ENCODE measurements around the gene TRIM33.
A peak's percentile ranks its signal among the peaks of the same experiment; 100 is the strongest.
"Not testable (repeated sequence)": the region's sequence is repeated elsewhere in the genome, so short reads cannot be mapped to it uniquely, and the experiment has no call there.

Gene TRIM33

DNA sequence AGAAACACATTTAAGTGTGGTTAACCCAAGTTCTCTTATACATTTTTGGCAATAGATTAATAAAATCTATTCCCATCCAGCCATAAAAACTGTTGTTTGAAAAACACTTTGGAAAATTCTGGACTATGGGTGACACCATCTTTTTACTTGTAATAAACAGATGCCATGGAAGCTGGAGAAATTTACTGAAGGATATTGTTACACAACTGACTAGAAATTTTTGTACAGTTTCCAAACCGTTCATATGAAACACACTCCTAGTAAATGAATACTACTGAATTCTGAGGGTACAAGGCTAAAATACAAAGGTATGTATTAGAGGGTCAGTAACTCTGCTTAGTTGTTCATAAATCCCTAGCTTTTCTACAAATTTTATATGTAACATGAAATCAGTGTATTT is 48.7 kb downstream of the TRIM33 start:
- no peak for DNase-seq

DNA sequence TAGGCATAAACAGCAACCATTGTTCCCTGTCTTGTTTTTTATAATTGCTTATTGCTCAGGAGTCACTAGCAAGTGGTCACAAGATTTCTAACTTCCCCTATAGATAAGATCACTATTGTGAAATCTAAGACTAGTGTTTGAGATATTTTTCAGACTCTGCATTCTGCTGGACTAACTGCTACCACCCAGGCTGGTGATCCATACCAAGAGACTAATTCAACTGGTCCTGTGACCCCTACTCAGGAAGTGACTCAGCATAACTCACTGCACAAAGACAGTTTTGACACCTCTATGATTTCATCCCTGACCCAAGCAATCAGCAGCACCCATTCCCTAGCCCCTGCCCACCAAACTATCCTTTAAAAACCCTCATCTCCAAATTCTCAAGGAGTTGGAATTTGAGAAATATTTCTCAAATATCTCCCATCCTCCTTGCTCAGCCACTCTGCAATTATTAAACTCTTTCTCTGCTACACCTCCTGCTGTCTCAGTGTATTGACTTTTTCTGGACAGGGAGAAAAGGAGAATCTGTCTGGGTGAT is 52.7 kb downstream of the TRIM33 start:
- DNase-seq = peak; percentile 93

DNA sequence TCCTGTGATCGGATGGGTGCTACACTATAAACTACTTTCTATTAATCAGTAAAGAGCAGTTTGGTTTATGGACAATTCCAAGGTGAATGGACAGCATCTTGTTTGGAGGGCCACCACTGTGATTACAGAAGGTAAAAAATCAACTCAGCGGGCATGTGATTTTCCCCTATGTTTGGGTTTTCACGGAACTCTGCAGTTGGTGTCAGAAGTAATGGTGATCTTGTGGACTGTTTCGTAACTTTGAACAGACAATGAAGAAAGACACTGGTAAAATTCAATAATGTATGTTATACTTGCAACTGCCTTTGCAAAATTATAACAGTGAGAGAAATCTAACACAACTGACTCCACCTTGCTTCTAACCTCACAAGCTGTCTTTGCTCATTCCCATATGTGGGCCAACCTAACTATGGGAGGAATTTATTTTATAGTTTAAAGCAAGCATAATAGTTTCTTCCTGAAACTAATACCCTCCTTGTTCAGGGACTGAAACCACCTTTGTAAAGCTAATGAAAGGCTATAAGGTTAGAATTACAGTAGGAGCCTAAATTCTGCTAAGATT is 53.2 kb downstream of the TRIM33 start:
- DNase-seq = peak; percentile 49

DNA sequence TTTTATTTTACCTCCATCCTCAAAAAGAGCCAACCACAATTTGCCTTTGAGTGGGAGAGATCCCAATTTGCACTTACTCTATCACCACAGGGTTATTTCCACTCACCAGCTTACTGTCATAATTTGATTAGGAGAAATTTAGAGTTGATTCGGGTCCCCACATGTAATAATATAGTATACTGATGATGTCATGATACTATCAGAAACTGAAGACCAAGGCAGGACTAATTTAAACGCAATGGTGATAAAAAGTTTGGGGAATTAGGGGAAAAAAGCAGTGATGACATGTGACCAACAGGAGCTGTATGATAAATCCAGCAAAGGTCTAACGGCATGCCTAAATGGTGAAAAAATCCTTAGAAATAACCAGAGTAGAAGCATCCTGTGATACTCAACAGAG is 54.4 kb downstream of the TRIM33 start:
- DNase-seq = no peak

DNA sequence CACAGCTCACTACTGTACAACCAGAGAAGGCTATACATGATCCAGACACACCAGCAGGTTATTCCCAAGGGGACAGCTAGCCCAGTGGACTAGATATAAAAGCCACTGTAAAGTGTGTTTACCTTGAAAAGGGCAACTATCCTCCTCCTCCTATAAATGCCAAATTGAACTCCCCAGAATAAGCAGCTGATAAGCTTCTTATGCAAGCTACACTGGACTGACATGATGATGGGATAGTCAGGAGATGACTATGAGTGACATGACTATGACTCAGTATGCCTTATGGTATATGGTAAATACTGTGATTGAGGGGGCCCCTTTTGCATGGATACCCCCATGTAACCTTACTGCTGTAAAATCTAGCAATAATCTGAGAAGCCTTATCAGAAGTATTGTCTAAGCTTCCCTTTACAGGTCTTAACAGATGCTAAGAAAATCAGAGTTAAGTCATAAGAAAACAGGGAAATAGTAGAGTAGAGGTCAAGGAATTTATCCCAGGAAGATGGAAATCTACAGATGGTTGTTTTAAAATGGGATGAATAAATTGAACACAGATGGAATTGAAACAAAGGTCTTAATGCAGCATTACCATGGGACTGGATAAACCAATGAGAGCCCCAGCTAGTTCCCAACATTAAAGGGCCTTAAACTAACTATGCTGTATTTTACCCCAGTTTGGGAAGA is 55.8 kb downstream of the TRIM33 start:
- peak; percentile 79 for DNase-seq

DNA sequence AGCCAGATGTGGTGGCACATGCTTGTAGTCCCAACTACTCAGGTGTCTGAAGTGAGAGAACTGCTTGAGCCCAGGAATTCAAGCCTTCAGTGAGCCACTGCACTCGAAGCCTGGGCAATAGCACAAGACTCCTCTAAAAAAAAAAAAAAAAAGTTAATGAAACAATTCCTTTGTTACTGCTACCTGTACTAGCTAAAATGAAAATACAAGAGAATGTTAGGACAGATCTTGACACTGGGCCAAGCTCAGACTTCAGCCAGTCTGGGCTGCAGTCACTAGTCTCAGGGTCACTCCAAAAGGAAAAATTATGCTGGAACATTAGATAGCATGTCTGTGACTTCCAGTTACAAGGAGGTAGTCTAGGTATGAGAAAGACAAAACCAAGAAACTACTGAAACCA is 56.5 kb downstream of the TRIM33 start:
- no peak for DNase-seq

DNA sequence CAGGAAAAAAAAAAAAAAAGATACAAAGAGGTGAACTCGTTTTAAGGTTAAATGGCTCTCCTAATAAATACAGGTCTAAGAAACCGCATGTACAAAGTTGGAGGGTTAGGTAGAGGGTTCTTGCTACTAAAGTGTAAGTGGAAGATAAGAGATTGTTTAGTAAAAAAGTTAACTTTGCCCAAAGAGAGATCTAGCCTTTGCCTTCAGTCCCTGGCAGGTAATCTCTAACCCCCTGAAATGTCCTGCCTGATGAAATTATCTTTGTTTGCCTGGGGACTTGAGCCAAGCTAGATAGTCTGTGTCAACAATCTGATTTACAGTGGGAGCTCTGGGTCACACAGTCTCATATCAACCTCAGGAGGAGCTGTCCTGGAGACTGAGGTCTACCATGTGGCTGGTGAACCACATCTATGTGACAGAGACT is 57.6 kb downstream of the TRIM33 start:
- DNase-seq = no peak

DNA sequence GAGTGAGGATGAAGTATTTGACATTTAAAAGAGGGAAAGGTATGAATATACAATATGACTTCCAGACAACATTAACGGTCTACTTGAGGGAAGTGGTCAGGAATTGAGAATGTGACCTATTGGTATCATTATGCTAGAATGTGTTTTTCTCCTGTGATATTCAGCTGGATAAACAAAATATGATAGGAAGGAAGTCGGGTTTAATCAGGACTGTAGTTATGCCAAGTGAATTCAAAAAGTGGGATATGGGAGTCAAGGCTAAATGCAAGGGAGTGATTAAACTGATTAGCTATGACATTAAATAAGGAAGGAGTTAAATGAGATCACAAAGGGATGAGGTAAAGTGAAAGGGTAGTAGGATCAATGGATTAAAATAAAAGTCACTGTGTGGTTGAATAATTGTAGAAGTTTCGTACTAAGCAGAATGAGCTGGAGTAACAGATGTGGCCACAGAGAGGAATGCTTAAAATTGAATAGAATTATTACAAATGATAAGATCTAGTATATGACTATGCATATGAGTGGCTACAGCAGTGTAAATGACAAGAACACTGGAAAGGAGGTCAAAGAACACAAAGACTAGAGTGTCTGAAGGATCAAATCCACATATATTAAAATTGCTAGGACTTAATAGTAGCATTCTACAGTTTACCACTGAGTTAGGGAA is 62.5 kb downstream of the TRIM33 start:
- DNase-seq = no peak

DNA sequence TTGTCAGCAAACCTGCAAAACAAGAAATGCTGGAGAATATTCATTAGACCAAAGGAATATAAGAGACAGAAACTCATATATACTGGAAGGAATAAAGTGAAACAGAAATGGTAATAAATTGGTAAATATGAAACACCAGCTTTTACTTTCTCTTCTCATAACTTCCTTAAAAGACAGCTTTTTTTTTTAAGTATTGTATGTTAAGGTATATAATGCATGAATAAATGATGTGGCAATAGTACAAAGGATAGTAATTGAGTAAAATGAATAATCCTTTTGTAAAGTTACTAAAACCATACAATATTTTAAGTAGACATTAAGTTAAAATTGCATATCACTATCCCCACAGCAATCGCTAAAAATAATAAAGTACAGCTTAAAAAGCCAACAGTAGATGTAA is 64.8 kb downstream of the TRIM33 start:
- DNase-seq = peak; percentile 71

DNA sequence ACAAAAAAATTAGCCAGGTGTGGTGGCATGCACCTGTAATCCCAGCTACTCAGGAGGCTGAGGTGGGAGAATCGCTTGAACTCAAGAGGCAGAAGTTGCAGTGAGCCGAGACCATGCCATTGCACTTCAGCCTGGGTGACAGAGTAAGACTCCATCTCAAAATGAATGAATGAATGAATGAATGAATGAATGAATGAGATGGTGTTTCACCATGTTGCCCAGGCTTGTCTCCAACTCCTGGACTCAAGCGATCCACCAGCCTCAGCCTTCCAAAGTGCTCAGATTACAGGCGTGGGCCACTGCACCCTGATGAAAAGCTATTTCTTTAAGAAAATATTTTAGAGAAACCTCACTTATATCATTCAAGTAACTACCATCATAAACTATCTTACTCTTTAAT is 67.8 kb downstream of the TRIM33 start:
- not testable (repeated sequence) for DNase-seq

DNA sequence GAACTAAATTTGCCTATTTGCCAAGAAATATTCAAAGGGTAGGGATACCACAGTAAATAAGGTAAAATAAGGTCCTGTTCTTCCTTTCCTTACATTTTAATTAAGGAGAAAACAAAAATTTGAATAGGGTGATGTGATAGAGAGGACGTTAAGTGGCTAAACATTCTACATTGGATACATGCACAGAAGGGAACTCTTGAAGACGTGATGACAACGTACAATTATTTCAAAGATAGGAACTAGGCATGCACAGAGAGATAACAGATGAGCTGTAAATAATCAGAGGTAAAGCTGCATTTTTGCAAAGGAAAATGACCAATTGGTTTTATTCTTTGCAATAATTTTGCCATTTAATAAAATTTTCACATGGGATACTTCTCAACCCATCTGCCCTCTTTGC is 69.7 kb downstream of the TRIM33 start:
- DNase-seq = no peak

DNA sequence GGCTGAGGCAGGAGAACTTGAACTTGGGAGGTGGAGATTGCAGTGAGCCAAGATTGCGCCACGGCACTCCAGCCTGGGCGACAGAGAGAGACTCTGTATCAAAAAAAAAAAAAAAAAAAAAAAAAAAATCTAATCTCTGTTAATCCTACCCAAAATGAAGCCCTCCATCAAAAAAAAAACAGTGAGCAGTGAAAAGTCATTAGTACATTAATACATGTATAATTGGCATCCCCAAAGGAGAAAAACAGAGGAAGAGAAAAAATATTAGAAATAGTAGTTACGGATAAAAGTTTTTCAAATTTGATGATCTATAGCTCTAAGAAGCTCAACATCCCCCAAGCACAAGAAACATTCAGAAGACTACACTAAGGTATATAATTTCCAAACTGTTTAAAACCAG is 71.6 kb downstream of the TRIM33 start:
- no peak for DNase-seq

DNA sequence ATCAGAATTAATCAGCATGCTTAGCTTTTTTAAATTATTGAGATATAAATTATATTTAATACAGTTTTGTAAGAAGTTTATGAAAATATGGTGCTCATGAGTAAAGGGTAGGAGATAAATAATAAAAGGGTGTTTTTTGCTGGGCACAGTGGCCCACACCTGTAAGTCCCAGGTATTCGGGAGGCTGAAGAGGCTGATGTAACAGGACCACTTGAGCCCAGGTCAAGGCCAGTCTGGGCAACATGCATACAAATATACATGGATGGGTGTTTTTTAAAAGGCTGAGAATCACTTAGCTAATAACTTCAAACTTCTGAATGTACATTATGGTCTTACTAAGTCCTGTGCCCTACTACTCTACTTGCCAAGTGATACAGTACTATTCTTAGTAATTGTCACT is 73.2 kb downstream of the TRIM33 start:
- DNase-seq = no peak

DNA sequence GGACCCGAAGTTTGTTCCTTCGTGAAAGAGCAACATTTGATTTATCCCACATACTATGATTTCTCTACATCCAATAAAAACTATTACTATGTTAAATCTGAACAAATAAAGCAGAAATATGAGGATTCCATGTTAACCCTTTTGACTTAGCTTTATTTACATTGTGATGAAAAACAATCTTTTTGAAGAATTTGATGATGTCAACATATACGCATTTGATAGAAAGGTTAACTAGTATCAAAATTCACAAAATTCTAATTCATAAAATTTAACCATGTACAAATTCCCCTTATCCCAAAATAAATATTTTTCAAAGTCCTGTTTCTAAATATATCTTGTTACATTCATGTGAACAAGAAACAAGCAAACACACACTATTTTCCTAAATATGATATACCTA is 74.2 kb downstream of the TRIM33 start:
- DNase-seq = no peak

DNA sequence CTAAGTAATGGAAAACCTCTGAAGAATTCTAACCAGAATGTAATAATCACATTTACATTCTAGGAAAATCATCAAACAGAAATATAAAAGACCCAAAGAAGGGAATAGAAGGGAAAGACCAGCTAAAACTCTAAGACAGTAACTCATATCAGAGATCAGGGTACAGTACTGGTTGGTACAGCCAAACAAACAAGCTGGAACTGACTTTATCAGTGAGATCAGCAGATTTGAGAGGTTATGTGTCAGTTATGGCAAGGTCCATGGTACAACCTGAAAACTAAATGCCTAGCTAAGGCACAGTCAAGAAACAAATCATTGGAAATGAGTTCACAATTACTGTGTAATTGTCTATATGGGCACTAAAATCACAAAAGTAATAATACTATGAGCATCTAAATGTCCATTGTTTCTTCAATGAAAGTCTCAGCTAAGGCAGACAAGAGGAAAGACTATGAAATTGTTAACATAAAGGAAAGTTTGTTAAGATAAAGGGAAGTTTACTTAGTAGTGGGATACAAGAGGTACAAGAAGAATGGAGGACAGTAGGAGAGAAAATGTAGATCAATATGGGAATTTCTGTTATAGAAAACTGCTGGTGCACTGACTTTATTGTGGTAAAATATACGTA is 75.8 kb downstream of the TRIM33 start:
- no peak for DNase-seq

DNA sequence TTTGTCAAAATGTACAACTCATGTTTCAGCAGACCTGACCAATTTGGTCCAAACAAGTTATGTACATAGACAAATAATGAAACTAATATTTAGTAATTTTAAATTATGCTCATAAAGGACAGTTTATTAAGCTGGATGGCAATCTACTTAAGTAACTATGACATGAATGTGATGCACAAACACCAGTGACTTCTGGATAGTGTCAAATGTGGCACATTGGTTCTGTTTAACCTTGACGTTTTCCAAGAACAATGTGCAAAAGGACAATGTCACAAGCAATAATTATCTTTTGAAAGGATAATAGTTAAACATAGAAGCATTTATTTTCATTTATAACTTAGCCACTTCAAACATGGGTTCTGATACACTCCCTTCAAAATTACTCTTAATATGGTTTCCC is 80.0 kb downstream of the TRIM33 start:
- DNase-seq = no peak

DNA sequence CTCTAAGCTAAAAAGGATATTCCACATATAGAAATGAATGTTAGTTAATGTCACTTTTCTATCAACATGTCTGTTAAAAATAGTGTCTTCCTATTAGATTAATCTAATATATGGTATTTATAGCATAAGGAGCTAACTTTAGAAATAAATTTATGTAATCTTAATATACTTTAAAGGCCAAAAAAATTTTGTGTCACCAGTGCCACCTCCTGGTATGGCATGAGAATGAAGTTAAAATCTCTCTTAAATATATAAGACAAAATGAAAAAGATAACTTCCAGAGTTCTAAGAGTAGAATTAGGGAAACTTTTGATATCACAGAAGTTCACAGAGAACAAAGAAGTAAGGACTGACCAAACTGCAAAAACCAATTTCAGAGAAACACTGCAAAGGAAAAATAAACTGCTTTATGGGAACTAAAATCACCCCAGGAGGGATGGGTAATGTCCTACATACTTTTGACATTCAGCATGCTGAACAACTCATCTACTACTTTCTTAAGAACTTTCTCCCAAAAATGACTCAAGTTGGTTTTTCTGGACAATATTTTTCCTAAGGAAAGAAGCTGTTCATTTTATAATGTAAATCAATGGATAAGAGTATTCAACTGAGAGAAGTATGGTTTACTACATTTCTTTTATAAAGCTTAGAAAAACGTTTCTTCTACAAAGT is 82.8 kb downstream of the TRIM33 start:
- DNase-seq = peak; percentile 26

DNA sequence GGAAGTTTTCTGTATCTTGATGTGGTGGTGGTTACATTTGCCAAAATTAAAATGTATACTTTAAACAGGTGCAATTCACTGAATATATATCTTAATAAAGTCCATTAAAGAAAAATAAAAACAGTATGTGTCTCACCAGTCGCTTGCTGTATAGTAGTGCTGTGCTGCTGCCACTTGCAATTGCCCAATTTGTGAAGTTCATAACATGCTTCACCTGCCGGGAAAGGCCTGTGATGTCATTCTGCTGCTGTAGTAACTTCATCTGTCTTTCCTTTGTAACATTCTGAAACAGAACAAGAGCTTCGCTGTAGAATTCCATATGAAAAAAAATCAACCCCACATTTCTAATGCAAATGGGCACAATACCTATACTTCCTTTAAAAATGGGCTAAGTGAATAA is 83.4 kb downstream of the TRIM33 start:
- no peak for DNase-seq

DNA sequence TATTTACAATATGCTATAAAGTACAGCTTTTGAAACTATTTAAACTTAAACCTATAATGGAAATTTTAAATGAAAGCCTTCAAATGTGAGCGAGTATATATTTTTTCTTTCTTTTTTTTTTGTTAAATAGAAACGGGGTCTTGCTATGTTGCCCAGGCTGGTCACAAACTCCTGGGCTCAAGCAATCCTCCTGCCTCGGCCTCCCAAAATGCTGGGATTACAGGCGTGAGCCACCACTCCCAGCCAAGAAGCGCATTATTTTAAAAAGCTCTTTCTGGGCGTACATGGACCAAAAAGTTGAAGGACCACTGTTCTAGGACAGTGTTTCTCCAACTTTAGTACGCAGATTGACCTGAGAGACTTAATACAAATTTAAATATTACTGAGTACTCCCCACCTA is 87.5 kb downstream of the TRIM33 start:
- no peak for DNase-seq

DNA sequence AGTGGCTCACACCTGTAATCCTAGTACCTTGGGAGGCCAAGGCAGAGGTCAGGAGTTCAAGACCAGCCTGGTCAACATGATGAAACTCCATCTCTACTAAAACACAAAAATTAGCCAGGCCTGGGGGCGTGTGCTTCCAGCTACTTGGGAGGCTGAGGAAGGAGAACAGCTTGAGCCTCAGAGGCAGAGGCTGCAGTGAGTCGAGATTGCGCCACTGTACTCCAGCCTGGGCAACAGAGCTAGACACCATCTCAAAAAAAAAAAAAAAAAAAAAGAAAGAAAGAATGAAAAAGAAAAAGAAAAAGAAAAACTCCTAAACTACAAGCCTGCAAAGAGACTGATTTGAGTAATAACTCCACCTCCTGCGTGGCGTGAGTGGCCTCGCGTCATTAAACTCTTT is 92.1 kb downstream of the TRIM33 start:
- not testable (repeated sequence) for DNase-seq

DNA sequence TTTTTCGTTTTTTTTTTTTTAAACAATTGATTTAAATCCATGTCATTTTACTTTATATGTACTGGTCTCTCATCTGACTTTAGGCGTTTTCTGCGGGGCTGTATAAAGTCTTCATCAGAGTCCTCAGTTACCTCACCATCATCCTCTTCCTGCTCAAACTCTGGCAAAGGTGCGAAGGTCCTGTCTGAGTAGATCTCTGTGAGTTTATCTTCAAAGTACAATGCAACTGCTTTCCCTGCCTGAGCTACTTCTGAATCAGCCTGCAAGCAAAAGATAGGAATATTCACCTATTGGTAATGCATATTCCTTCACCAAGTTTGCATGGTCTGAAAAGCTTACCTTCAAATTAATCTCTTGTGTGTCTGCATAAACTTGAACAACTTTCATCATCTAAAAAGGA is 113.4 kb downstream of the TRIM33 start:
- no peak for DNase-seq

DNA sequence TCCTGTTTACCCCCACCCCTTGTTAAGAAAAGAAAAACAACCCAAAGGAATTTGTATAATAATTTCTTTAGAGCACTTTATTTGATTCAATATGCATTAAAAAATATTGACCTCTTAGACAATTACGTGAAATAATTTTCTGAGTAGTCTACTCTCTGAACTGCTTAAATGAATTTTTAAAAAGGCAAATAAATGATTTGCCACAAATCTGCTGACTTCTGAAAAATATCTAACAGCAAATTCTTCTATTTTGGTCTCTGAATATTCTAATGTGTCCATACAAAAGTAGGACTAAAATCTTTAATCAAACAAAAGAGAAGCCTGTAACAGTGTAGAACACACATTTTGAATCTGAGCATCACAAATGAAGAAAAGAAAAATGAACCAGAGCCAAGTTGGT is 115.1 kb downstream of the TRIM33 start:
- DNase-seq = no peak

DNA sequence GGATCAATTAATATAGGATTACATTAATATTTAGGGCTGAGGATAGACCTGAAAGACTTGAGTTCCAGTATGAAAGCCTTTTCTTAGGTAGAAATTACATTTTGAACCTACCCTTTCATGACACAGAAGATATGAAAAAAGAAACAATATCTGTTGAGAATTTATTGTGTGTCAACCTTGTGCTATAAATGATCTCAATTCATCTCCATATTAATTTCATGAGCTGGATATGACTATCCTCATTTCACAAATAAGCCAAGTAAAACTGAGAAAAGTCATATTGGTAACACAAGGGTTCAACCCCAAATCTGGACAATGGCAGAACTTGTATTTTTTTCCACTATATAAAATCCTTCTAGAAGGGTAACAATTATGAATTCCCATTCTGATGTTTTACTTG is 120.0 kb downstream of the TRIM33 start:
- no peak for DNase-seq
